Measurements from ENCODE around the gene SERPINA6.

DNA sequence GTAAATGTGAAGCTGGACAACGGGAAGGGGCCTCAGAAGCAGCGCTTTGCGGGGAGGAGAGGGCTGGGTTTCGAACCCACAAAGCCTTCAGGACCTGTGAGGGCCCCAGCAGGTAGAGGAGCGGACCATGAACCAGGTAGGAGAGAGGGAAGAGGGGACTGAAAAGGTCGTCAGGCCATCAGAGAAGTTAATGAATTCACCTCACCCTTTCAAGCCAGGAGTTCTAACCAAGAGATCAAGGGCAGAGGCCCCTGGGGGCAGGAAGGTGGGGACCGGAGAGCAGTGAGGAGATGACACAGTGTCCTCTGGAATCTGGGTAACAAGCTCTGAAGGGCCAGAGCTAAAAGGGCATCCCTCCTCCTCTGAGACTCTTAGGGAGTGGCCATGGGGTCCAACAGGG, 45.8 kb upstream of the SERPINA6 start:
- TF ChIP-seq POLR2A (IDR thresholded peaks at IDR 0.05), result no peak
- TF ChIP-seq, protein P1, sequence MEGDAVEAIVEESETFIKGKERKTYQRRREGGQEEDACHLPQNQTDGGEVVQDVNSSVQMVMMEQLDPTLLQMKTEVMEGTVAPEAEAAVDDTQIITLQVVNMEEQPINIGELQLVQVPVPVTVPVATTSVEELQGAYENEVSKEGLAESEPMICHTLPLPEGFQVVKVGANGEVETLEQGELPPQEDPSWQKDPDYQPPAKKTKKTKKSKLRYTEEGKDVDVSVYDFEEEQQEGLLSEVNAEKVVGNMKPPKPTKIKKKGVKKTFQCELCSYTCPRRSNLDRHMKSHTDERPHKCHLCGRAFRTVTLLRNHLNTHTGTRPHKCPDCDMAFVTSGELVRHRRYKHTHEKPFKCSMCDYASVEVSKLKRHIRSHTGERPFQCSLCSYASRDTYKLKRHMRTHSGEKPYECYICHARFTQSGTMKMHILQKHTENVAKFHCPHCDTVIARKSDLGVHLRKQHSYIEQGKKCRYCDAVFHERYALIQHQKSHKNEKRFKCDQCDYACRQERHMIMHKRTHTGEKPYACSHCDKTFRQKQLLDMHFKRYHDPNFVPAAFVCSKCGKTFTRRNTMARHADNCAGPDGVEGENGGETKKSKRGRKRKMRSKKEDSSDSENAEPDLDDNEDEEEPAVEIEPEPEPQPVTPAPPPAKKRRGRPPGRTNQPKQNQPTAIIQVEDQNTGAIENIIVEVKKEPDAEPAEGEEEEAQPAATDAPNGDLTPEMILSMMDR (IDR thresholded peaks at IDR 0.05), result no peak
- TF ChIP-seq POLR2AphosphoS5 (IDR thresholded peaks at IDR 0.05; ENCODE audit: insufficient read depth in 1 of 2, low read depth in 1 of 2), result no peak
